PC-3 (cell line): ENCODE data around the gene KIAA1549.
"Not testable (repeated sequence)": the region's sequence is repeated elsewhere in the genome, so short reads cannot be mapped to it uniquely, and the experiment has no call there.

Experiments
- CTCF ChIP-seq: fragments of 300-600 bp; sonication (generic); conservative IDR thresholded peaks from 2 replicates; pipeline ENCODE4 v1.5.1; 2017; ENCODE audit warnings: antibody characterized with exemption, low read depth, mild to moderate bottlenecking, low read length
- EZH2 ChIP-seq: fragments of 300-600 bp; sonication (generic); IDR thresholded peaks from one replicate; pipeline ENCODE4 v1.6.1; 2017; ENCODE audit warnings: antibody characterized with exemption, mild to moderate bottlenecking, low read length; ENCODE audit not compliant: unreplicated experiment
- EZH2phosphoT487 ChIP-seq: fragments of 300-600 bp; sonication (generic); IDR thresholded peaks from 2 replicates; pipeline ENCODE4 v1.6.1; 2018; ENCODE audit warnings: mild to moderate bottlenecking, antibody characterized with exemption, low read length, borderline replicate concordance

GRCh38 chr7:138940602-138941001 is 40.6 kb downstream of the KIAA1549 start:
- TF ChIP-seq CTCF, EZH2phosphoT487, EZH2: not testable (repeated sequence)
